LNCAP (cell line): ENCODE results near the gene COL21A1.

Source experiments
- TF ChIP-seq, protein P1 (sequence below): fragments of 450-650 bp; IDR thresholded peaks from 2 replicates; pipeline ENCODE4 v1.5.1; 2017; ENCODE audit warnings: mild to moderate bottlenecking

COL21A1 gene

DNA sequence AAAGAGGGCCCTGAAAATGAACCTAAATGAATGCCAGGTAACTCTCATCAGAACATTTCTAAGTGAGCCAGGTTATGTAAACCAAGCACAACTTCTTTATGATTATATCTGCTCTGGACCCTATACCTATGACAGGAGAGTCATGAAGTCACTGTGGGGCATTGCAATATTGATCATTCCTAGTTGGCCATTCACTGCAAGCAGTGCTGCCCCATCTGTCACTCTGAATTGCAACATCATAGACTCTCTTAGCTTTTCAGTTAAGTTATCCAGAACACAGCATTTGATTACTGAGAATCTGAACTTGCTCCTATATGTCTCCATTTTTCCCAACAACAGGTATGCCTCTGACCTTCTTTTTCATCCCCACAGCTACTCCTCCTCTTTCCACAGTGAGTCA, 3.3 kb downstream of the COL21A1 start:
- TF ChIP-seq, protein P1, sequence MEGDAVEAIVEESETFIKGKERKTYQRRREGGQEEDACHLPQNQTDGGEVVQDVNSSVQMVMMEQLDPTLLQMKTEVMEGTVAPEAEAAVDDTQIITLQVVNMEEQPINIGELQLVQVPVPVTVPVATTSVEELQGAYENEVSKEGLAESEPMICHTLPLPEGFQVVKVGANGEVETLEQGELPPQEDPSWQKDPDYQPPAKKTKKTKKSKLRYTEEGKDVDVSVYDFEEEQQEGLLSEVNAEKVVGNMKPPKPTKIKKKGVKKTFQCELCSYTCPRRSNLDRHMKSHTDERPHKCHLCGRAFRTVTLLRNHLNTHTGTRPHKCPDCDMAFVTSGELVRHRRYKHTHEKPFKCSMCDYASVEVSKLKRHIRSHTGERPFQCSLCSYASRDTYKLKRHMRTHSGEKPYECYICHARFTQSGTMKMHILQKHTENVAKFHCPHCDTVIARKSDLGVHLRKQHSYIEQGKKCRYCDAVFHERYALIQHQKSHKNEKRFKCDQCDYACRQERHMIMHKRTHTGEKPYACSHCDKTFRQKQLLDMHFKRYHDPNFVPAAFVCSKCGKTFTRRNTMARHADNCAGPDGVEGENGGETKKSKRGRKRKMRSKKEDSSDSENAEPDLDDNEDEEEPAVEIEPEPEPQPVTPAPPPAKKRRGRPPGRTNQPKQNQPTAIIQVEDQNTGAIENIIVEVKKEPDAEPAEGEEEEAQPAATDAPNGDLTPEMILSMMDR: no peak

DNA sequence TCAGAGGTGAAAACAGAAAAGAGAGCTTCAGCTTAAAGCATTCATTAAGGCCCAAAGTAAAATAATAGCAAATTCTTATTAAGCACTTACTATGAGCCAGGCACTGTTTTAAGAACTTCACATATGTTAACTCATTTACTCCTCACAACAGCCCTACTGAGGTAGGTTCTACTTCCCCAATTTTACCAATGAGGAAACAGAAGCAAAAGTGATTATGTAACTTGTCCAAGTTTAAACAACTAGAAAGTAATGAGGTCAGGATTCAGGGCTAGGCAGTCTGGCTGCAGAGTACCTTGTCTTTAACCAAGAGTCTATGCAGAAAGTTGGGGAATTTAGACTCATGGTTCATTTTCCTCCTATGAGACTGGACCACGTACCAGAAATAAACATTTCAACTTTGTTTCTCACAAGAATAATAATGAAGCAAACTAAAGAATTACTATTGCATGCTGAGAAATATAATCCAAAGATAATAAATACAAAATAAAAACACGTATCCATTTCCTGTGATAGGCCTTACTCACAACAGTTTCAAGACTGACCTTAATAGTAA, 3.8 kb downstream of the COL21A1 start:
- TF ChIP-seq, protein P1: no peak

DNA sequence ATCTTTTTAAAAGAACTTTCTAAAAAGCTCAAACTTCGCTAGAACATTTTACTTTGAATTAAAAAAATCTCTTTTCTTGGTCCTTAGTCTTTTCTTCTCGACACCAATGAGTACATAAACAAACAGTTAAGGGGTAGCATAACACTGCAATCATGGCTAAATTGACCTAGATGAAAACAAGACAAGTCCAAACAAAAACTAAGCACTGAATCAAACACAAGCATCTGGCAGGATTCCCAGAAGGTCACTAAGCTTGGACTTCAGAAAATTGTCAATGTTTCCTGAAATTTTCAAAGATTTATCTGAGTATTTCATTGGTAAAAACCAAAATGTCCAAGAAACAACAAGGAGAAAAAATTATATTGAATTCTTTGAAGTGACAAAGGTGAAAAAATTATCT, 5.0 kb downstream of the COL21A1 start:
- TF ChIP-seq, protein P1: no peak

DNA sequence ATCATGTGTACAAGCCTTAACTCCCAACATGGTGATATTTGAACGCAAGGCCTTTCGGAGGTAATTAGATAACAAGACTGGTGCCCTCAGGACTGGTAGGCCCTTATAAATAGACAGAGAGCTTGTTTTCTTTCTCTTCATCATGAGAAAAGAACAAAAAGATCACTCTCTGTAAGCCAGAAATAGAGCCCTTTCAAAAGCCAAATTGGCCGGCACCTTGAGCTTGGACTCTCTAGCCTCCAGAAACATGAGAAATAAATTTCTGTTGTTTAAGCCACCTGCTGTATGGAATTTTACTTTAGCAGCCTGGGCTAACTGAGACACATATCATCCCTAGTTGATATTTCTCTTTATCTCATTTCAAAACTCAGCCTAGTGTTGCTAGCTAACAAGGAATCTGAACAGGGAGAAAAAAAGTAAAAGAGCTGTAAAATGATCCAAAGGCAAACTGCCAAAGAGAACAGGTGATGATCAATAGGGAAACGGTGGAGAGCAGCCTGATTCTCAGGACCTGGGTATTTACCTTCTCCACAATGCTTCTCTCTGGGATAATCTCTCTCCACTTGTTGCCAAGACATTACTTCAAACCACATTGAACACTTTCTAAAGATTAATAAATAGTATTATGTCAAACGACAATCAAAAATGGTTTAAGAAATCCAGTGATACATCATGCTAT, 6.1 kb downstream of the COL21A1 start:
- TF ChIP-seq, protein P1: no peak

DNA sequence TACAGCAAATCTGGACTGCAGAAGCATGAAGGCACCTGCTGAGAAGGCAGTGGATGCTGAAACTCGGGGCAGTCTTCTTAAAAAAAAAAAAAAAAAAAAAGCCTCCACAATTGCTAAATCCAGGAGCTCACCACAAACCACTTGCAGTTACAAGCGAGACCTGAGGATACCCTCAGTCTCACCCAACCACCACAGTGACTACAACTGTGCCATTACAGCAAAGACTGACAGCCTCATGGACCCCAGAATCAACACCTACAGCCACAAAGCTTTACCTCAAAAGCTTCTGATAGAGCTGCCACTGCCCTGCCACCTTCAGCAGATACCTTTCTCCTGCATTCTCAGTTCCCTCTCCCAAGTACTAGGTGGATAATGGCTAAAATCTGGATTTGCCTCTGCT, 9.0 kb downstream of the COL21A1 start:
- TF ChIP-seq, protein P1: no peak

DNA sequence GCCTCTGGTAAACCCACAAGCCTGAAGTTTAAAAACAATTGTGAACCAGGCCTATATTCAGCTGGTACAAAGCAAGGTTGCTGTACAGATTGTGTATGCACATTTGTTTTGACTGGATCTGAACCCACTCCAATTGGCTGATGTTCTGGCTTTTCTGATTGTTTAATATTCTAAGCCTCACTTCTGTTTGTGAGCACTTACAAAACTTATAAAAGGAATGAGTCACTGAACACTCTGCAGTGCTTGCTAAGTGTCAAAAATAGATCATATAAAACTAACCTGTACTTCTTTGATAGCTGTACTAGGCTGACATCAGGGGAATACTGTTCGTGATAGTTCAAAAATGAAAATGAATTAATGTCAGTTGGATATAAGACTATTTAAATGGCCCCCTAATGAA, 12.1 kb downstream of the COL21A1 start:
- TF ChIP-seq, protein P1: no peak

DNA sequence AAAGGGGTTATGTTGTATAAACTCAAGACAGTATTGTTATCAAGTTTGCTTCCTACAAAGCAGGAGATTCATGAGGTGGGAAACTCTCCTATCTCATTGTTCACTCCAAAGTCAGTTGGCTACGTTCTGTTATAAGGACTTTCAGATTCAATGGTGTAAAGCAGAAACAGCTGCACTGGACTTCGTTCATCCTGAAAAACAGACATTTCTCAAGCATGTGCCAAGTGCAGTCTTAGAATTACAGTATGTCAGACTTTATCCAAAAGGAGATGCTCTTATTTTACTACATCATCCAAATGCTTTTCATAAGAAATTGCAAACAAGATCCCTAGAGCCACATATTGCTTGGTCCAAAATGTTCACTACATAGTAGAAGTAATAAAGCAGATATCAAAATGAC, 14.9 kb downstream of the COL21A1 start:
- TF ChIP-seq, protein P1: no peak
